ENCODE measurements around the gene NBAS. TPM values are rescaled to one million over a fixed set of nuclear protein-coding genes. Genes with fewer than 3 reads are reported as not detected.
A peak's percentile ranks its signal among the peaks of the same experiment; 100 is the strongest.
"Not testable (repeated sequence)": the region's sequence is repeated elsewhere in the genome, so short reads cannot be mapped to it uniquely, and the experiment has no call there.

Gene NBAS
- total RNA-seq, 1 donor from 2014 or later: 52.9 TPM

DNA sequence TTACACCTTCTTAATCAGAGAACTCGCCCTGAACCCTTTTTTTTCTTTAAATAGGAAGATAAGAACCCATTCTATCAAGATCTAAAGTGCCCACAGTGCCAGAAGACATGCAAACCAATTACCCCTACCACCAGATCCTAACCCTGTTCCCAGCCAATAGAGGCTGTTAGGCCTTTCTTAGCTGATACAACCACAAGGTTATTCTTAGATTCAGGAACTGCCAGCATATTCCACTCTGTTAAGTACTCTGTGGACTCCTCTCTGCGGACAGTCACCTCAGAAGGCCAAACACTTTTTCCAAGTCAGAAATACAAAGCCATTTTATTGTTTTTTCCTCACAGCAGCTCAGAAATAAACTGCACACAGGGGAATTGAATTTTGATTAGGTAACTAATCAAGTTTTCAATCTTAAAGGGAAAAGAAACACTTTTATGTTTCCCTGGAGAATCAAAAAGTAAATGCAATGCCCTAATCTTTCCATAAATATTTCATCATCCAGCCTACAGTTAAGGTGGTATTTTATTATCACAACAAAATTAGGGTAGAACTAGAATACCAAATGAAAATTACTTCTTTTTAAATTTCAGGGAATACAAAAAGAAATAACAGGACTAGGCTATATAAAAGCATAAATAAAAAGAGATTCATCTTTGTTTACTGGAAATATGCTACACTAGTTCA is 111.4 kb downstream of the NBAS start:
- Mint-ChIP-seq H3K9me3 (peaks cover 14% of the 10 kb centered on the region), H3K27me3 (ENCODE audit: low read depth) (no peaks in the 10 kb centered on the region), H3K27ac (peak overlapping the region; percentile 6), H3K36me3 (peaks cover 33% of the 10 kb centered on the region), H3K4me1 (no peaks in the 10 kb centered on the region), H3K4me3 (no peak overlapping the region)
- DNase-seq (ENCODE audit: low spot score in 2 of 2, unreplicated experiment in 2 of 2): no peak
- no peak for TF ChIP-seq CTCF (IDR thresholded peaks at IDR 0.05; ENCODE audit: unreplicated experiment)

- H3K27ac Mint-ChIP-seq: no peak overlapping the region
- H3K4me1 Mint-ChIP-seq: no peaks in the 10 kb centered on the region
- no peak for TF ChIP-seq CTCF (IDR thresholded peaks at IDR 0.05; ENCODE audit: unreplicated experiment)
- H3K9me3 Mint-ChIP-seq: peaks cover 14% of the 10 kb centered on the region
- no peak overlapping the region for H3K4me3 Mint-ChIP-seq
- peaks cover 30% of the 10 kb centered on the region for H3K36me3 Mint-ChIP-seq
- no peaks in the 10 kb centered on the region for H3K27me3 Mint-ChIP-seq (ENCODE audit: low read depth)
- no peak for DNase-seq (ENCODE audit: low spot score in 2 of 2, unreplicated experiment in 2 of 2)
Measured at GRCh38 chr2:15448250-15448839, 112.8 kb downstream of the NBAS start.

- Mint-ChIP-seq H3K36me3 (peaks cover 22% of the 10 kb centered on the region), H3K27ac (no peak overlapping the region), H3K4me1 (no peaks in the 10 kb centered on the region), H3K9me3 (peaks cover 14% of the 10 kb centered on the region), H3K27me3 (ENCODE audit: low read depth) (no peaks in the 10 kb centered on the region), H3K4me3 (no peak overlapping the region)
- TF ChIP-seq CTCF (IDR thresholded peaks at IDR 0.05; ENCODE audit: unreplicated experiment): no peak
- no peak for DNase-seq (ENCODE audit: low spot score in 2 of 2, unreplicated experiment in 2 of 2)
Measured at GRCh38 chr2:15447381-15447780, 113.8 kb downstream of the NBAS start.

DNA sequence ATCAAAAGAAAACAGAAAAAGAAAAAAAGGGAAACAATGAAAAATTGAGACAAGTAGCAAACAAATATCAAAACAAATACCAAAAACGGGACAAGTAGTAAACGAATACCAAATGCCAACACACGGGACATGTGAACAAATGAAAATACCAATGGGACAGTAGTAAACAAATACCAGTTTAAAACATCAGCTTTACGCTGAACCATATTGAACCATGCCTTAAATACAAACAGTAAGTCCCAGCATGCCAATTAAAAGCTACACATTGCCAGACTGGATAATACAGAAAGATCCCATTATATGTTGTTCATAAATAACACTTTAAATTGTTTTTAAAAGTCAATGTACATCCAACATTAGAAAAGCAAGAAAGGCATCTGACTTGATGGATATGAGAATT is 114.2 kb downstream of the NBAS start:
- peaks cover 22% of the 10 kb centered on the region for H3K36me3 Mint-ChIP-seq
- no peak for DNase-seq (ENCODE audit: low spot score in 2 of 2, unreplicated experiment in 2 of 2)
- H3K27me3 Mint-ChIP-seq (ENCODE audit: low read depth): no peaks in the 10 kb centered on the region
- H3K27ac Mint-ChIP-seq: no peak overlapping the region
- peaks cover 14% of the 10 kb centered on the region for H3K9me3 Mint-ChIP-seq
- H3K4me1 Mint-ChIP-seq: no peaks in the 10 kb centered on the region
- no peak for TF ChIP-seq CTCF (IDR thresholded peaks at IDR 0.05; ENCODE audit: unreplicated experiment)
- H3K4me3 Mint-ChIP-seq: no peak overlapping the region

GRCh38 chr2:15445891-15446562 is 115.1 kb downstream of the NBAS start:
- Mint-ChIP-seq H3K27me3 (ENCODE audit: low read depth) (no peaks in the 10 kb centered on the region), H3K36me3 (peaks cover 18% of the 10 kb centered on the region), H3K4me1 (no peaks in the 10 kb centered on the region), H3K9me3 (peaks cover 11% of the 10 kb centered on the region), H3K27ac (no peak overlapping the region), H3K4me3 (no peak overlapping the region)
- no peak for TF ChIP-seq CTCF (IDR thresholded peaks at IDR 0.05; ENCODE audit: unreplicated experiment)
- no peak for DNase-seq (ENCODE audit: low spot score in 2 of 2, unreplicated experiment in 2 of 2)

DNA sequence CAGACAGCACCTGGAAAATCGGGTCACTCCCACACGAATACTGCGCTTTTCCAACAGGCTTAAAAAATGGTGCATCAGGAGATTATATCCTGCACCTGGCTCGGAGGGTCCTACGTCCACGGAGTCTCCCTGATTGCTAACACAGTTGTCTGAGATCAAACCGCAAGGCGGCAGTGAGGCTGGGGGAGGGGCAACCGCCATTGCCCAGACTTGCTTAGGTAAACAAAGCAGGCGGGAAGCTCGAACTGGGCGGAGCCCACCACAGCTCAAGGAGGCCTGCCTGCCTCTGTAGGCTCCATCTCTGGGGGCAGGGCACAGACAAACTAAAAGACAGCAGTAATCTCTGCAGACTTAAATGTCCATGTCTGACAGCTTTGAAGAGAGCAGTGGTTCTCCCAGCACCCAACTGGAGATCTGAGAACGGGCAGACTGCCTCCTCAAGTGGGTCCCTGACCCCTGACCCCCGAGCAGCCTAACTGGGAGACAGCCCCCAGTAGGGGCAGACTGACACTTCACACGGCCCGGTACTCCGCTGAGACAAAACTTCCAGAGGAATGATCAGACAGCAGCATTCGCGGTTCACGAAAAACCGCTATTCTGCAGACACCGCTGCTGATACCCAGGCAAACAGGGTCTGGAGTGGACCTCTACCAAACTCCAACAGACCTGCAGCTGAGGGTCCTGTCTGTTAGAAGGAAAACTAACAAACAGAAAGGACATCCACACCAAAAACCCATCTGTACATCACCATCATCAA is 121.2 kb downstream of the NBAS start:
- H3K27ac Mint-ChIP-seq; H3K4me3 Mint-ChIP-seq; H3K4me1 Mint-ChIP-seq; DNase-seq (ENCODE audit: low spot score in 2 of 2, unreplicated experiment in 2 of 2); H3K27me3 Mint-ChIP-seq (ENCODE audit: low read depth); H3K9me3 Mint-ChIP-seq: not testable (repeated sequence)
- peaks cover 14% of the 10 kb centered on the region for H3K36me3 Mint-ChIP-seq

- not testable (repeated sequence) for H3K27ac Mint-ChIP-seq
- H3K36me3 Mint-ChIP-seq: peaks cover 14% of the 10 kb centered on the region
Measured at GRCh38 chr2:15439366-15439765, 121.8 kb downstream of the NBAS start.

More at GRCh38 chr2:15439366-15439765, 121.8 kb downstream of the NBAS start:
- H3K9me3 Mint-ChIP-seq; H3K4me3 Mint-ChIP-seq; DNase-seq (ENCODE audit: low spot score in 2 of 2, unreplicated experiment in 2 of 2); H3K27me3 Mint-ChIP-seq (ENCODE audit: low read depth); H3K4me1 Mint-ChIP-seq: not testable (repeated sequence)

Data from mesothelial cell of epicardium (in vitro differentiated cells).